Cortex of kidney (tissue), 1 donor: ENCODE data around the gene CRHR1.

Source experiments
- DNase-seq: peaks from one replicate; lab custom pipeline; 2025; lab: John Stamatoyannopoulos, UW

CRHR1 gene

DNA sequence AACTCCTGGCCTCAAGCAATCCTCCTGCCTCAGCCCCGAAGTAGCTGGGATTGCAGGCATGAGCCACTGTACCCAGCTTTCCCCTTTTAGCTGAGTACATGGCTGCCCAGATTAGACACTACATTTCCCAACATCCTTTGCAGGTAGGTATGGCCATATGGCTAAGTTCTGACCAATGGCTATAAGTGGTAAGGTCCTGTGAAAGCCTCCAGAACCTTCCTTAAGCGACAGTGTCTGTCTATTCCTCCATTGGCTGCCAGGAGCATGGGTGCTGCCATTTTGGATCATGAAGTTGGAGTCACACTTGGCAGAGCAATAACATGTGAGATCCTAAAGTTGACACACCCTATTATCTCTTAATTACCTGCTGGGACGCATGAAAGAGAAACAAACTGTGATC, 24.4 kb upstream of the CRHR1 start:
- DNase-seq, result no peak

DNA sequence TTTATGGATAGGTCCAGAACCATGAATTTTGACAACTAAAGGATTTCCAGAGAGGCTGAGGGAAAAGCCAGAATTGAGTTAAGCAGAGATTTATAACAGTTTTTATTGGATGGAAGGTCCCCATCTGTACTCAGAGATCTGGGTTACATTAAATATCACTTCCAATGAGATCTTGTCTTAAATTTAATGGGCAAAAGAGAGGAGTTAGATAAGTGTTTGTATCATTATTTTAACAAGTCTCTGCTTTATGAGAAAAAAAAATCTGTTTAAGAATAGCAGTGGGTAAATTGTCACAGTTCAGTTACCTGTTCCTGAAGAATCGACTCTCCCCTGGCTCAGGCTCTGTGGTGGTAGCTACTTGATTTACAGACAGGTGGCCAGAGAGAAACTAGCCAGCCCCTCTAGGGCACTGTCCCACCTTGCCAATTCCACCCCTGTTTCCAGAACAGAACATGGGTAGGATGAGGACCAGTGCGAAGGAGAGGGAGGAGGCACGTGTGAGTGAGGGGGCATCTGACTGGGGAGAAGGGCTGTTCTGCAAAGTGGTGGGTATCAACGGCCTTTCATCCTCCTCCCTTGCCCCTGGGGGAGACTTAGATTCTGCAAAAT, 22.1 kb upstream of the CRHR1 start:
- no peak for DNase-seq

DNA sequence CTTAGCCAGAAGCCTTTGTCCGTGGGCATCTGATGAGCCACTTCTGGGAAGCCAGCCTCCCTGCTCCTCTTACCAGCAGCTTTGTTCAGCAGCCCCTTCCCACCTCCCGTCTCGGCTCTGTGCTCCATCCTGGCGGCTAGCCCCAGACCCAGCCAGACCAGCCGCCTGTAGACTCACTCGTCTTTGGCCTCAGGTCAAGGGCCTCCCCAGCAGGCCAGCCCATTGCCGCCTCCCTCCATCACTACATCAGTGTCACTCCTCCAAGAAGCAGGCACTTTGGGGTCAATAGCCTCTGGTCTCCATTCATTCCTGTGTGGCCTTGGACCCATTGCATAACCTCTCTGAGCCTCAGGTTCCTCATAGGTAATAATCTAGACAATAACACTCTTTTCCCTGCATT, 20.9 kb upstream of the CRHR1 start:
- DNase-seq, result no peak

DNA sequence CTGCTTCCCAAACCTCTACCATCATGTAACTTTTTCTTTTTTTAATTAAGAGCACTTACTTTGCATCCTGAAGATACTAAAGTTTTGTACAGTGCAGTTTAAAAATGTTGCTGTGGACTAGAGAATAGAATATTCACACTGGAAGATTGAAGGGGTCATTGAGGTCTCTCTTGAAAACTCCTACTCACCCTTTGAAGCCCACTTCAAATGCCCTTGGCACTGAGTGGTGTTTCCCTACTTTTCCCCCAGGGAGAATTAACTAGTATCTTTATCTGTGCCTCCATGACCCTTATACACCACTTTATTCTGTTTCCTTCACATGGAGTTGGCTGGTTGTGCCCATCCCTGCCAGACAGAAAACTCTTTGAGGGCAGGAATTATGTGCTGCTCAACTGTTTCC, 19.6 kb upstream of the CRHR1 start:
- no peak for DNase-seq

DNA sequence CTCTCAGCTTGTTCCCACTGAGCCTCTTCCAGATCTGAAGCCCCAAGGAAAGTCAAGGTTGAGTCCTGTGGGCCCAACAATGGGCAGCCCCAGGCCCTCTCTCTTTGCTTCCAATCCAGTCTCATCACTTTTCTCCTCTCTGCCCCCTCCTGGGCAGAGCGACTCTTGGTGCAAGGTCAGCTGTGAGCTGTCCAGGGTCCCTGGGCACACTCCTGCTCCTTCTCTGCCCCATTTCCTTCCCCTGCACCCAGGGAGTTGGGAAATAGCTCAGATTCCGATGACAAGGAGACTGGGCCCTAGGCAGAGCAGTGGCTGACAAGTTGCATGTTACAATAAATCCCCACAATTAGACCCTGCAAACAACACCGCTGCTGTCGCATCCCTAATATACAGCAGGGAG, 16.1 kb upstream of the CRHR1 start:
- no peak for DNase-seq

DNA sequence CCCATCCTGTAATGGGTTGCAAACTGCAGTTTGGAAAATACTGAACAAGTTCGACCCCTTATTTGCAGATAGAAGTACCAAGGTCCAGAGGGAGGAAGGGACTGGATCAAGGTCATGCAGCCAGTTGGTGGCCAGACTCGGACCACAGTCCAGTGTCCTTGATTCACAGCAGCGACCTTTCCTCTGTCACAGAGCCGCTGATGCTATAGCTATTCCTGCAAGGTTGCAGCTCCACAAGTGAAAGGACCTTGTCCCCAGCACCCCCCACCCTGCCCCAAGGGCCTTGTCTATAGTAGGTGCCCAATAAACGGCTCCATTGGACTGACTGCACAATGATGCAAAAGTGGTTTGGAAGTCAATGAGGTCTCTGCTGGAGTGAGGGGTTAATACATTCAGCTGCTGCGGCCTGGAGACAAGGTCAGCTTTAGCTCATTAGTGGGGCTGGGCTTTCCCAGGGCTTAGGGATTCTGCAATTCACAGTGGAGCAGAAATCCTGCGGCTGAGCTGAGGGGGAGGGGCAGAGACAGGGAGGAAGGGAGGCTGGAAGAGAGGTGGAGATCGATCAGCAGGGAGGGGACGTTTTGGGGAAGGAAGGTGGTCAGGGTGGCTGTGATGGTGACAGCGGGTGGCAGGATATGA, 13.4 kb upstream of the CRHR1 start:
- DNase-seq, result no peak

DNA sequence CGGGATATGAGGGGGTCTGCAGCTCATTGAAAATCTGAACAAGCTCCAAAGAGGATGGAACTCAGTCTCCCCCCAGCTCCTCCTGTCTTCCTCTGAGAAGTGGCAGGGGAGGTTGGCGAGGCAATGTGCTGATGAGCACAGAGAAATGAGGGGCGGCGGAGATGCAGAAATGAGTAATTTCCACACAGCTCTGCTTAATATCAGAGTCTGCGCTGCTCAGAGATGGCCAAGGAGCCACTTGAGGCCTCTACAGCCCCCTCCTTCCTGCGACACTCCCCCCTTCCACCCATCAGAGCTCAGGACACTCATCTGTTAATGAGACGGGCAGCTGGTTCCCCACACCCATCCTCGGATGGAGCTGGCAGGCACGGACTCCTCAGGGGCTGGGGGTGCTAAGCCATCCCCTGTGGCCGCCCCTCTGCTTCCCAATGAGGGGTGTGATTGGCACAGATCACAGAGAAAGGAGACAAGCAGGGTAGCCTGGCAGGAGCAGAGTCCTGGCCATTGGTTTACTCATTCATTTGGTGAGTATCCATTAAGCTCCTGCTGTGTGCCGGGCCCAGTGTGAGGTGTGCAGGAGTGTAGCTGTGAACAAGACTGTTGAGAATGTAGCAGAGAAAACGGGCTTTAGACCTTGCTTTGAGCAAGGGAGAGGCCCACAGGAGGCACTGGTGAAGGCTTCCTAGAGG, 12.7 kb upstream of the CRHR1 start:
- no peak for DNase-seq

DNA sequence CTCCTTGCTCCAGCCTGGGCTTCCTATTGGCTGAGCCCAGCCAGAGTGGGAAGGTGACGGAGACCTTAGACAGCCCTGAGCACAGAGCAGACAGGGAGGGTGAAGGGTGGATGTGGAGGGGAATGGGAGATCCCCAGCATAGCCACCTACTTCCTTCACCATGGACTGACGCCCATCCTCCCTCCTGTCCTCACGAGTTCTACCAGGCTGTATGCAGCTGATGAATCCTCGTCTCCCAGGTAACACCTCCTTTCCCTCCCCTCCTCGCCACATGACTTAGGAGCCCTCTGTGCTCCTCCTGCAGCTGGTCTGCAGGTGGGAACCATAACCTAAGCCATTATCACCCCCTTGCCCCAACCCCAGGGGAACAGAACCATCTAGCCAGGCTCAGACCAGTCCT, 9.0 kb upstream of the CRHR1 start:
- DNase-seq, result no peak

DNA sequence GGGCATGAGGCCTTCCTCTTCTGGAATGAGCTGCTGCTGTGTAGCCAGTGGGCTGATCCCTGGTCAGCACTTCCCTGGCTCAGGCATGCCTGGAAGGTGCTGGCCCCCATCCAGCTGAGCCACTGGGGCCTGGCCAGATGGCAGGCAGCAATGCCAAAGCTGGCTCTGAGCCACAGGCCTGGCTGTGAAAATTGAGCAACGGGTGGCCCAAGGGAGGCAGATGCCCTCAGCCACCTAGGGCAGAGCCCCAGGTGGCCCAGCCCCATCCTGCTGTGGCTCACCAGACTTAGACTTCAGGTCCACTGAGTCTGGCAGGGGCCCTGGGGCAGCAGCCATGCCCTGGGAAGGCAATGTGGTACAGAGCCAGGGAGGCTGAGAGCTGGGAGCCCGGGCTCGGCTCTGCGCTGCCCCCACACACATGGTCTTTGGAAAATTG, 8.5 kb upstream of the CRHR1 start:
- DNase-seq, result no peak

DNA sequence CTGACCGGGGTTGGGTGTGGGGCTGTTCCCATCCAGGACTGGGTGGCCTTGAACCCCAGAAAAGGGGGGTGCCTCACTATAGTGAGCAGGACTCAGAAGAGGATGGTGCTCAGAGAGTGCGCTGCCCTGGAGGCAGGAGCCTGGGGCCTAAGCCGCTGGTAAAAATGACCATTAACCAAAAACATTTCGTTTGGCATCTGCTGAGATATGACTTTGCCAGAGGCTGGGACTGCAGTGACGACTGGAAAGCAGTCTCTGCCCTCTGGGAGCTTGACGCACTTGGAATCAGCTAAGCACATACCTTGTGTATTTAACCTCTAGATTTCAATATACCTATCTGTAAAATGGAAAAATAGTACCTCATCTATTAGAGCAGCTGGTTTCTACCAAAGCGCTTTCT, 7.2 kb upstream of the CRHR1 start:
- no peak for DNase-seq

DNA sequence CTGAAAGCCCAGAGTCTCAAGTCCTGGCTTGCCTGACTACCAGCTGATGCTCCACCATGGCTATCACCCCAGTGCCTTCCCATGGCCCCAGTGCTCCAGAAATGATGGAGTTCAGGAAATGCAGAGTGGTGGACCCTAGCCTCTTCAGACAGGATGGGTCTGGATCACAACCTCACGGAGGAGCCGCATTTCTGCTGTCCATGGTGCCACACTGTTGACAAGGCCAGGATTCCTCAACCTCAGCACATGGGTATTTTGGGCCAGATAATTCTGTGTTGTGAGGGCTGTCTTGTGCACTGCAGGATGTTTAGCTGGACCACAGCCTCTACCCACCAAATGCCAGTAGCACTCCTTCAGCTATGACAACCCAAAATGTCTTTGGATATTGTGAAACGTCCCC, 6.7 kb upstream of the CRHR1 start:
- DNase-seq, result no peak

DNA sequence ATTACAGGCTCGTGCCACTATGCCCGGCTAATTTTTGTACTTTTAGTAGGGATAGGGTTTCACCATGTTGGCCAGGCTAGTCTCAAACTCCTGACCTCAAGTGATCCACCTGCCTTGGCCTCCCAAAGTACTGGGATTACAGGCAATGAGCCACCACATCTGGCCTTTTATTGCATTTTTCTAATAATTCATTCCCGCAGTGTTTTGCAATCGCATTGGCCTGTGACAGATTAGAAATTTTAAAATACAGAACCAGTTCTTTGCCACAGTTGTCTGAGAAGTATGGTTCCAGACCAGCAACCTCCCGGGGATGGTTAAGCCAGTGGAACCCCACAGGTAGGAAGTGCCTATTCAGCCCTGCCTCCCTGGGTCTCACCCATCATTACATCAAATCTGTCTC, 3.2 kb upstream of the CRHR1 start:
- DNase-seq, result no peak

DNA sequence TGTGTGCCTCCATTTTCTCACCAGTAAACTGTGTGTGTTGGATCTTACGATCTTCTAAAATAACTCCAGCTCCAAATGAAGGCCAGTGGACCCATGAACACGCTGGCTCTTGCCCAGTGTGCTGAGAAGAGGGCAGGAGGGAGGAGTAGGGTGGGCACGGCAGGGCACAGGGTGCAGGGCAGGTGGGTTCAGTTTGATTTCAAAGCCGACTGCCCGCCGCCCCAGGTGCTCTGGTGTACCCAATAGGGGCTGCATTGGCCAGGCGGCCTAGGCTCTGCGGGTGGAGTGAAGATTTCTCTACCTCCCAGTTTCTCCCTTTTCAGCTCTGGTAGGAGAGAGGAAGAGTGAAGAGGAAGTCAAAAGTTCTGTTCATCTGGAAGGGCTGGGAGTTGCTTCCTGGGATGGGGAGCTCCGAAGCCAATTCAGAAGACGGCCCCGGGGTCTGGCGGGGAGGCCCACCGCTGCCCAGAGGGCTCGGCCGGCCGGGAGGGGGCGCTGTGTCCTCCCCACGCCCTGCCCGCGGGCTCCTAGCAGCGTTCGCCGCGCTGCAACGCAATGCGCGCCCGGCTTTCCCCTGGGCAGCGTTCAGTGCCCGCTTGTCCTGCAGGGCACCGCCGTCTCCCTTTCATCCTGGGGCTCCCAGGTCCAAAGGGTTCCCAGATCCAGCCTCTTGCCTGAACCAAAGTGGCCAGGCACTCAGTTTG, 1.1 kb upstream of the CRHR1 start:
- DNase-seq, result no peak

DNA sequence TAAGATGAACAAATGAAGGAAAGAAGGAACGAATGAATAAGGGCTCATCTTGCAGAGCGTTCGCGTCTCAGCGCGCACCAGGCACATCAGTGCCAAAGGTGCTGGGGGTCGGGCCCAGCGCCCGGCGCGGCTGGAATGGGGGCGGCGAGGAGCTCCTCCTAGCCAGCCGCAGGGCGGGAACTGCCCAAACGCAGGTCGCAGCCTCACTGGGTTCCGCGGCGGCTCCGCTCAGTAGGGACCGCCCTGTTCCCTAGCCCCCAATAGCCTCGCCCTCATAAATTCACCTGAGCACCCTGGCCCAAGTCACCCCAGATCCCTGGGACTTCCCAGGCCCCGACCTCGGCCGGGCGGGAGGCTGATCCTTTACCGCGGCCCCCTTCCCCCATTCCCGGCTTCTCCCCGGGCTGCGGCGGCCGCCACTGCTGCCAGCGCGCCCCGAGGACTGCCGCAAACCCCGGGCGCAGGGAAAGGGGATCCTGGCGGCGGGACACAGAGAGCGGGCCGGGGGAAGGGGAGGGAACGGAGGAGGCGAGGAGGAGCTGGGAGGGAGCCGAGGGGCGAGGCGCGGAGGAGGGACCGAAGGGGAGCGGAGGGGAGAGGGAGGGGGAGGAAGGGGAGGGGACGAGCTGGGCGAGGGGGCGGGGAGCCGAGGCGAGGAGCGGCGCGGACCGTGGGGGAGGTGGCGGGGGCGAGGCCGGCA, 377 bp upstream of the CRHR1 start:
- no peak for DNase-seq

DNA sequence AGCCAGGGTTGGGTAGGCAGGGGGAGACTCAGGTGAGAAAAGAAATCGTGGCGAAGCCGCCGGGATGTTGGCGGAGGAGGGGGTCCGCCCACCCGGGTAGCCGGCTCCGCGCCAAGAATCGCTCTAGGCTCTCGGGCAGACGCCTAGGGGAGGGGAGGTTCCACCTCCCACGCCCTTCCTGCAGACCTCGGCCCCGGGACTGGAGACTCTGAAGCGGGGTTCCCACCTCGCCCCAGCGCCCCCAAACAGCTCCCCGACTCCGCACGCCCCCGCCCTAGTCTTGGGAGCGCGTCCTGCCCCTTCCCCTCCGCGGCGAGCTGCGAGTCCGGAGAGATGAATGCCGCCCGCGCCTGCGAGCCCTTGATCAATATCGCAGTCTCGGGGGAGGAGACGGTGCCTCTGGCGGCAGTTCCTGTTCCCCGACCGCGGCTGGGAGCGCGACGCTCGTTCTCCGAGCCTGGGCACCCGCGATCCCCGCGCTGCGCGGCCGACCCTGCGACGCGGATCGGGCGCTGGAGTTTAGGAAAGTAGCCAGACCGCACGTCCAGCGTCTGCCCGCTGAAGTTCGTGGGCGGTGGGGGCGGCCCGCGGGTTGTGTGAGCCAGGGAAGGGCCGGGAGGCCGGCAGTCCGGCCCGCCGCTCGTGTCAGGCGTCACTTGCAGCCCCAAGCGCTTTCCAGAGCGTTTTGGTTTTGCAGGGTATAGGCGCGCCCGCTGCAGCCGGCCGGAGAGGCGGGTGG, 790 bp downstream of the CRHR1 start:
- no peak for DNase-seq

DNA sequence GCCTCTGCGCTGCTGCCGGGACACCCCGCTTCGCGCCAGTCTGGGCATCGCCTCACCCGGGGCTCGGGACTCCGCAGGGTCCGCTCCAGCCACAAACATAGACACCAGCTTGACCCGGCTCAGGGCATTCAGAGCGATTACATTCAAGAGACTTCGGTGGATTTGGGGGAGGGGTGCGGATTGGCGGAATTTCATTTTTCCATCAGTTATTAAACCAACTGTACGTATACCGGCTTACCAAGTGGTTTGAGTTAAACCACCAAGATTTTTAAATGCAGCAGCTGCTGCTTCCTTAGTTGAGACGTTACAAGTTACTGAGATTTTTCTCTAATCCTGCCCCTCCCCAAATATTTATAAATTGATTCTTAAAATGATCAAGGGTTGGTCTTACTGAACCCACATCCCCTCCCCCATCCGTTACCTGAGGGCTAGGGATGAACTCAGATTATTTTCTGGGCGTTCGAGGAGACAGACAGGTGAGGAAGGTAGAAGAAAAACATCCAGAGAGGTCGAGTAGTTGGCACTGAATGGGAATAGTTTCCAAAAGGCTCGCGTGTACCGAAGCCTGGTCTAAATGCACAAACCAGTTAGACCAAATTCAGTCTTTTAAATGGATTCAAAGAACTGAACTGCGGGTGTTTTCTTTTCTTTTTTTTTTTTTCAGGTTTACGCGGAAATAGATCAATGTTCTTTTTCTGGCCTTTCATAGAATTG, 1.5 kb downstream of the CRHR1 start:
- DNase-seq, result no peak

DNA sequence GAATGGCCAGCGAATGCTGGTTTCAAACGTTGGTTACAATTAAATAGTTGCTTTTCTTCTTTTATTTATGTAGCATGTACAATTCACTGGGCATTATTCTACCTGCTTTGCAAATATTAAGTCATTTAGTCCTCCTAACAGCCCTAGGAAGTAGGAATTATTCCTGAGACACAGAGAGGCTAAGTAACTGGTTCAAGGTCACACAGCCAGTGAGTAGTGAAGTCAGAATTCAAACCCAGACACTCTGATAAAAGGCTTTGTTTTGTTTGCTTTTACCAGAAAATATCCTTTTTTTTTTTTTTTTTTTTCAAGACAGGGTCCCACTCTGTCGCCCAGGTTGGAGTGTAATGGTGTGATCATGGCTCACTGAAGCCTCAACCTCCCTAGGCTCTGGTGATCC, 2.2 kb downstream of the CRHR1 start:
- no peak for DNase-seq

DNA sequence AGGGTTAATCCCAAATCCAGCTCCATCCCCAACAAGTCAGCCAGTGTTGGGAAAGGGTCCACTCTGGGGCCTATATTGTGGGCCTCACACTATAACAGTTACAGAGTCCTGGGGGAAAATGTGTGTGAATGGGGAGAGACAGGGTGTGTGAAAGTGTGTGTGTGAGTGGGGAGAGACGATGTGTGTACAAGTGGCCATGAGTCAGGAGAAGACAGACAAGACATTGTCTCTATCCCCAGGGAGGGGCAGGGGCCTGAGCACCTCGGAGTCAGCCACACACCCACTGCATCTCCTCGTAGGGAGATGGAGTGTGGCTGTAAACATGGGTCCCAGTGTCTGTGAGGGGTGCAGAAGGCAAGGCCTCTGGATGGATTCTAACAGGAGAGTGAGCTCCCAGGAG, 2.9 kb downstream of the CRHR1 start:
- no peak for DNase-seq

DNA sequence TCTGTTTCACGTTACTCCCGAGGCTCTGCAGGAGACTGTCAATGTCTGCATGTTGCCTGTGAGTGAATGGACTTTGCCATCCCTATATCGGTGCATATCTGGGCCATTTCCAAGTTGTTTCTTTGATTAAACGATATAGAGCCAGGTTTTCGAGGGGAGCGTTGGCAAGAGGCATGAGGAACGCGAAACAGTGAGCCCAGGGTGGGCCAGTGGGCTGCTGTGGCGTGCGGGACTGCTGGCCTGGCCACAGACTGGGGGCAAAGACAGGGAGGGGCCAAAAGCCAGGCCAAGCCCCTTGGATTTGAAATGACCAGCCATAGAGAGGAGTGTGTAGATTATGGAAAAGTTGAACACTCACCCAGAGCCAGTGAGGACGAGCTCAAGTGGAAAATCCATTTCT, 3.5 kb downstream of the CRHR1 start:
- DNase-seq, result no peak

DNA sequence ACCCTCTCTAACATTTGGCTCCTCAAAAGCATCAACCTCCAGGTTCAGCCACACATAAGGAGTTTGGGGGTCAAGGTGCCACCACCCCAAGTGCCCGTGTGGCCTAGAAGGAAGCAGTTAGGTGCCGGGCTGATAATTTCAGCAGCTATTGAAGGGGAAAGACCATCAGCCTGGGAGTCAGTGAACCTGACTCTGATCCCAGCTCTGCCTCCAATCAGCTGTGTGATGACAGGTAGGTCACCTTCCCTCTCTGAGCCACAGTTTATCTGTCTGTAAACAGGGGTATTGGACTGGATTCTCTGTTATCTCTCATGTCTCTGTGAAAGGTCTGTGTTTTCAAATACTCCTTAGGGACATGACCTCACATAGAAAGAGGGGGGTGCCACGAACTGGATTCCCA, 3.9 kb downstream of the CRHR1 start:
- DNase-seq, result no peak

DNA sequence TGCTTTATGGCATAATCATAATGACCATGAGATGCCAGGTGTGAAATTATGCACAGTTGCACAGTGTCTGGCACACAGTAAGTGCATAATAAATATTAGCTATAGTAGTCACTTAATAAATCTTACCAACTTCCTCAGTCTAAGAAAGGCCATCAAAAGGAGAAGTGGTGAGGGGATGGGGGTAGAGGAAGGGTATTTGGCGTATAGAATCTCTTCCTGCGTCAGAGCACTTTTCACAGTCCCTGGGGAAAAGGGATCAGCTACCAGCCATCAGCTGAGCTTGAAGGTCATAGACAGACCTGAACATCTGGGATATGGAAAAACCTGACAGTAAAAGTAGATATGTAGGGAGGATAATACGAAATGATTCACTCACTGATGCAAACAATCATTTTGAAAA, 5.8 kb downstream of the CRHR1 start:
- DNase-seq, result no peak
